Neural progenitor cell (in vitro differentiated cells): ENCODE data around the gene ART5.

Source experiments
- CTCF ChIP-seq: fragments of 200-600 bp; sonication (generic); IDR thresholded peaks from 2 replicates; pipeline ENCODE4 v1.5.1; 2017; ENCODE audit warnings: antibody characterized with exemption, mild to moderate bottlenecking
- EZH2 ChIP-seq: fragments of 200-600 bp; sonication (generic); IDR thresholded peaks from 2 replicates; pipeline ENCODE4 v1.6.1; 2017; ENCODE audit warnings: antibody characterized with exemption, mild to moderate bottlenecking, moderate library complexity

DNA sequence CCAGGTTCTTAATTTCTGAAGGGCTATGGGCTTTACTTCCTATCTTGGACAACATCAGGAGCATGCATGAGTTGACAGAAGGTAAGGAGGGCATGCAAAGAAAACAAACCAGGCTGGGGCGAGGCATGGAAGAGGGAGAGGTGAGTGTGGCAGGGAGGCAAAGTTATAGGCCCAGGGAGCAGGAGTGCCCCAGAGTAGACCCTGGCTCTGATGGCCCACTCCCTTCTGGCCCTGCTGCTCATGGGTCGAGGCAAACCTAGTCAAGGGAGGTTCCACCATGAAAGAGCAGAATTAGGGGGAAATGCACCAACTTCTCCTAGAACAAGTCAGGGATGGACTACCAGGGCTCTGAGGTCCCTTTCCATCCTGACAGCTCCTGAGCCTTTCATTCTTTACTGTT, 19.2 kb upstream of the ART5 start:
- no peak for TF ChIP-seq CTCF
- no peak for TF ChIP-seq EZH2
